GM23338 (cell line): ENCODE results near the gene CNPY2.

ENCODE experiments used
- CREB1 ChIP-seq: fragments of 250-450 bp; sonication (Bioruptor Pico); IDR thresholded peaks from 2 replicates; pipeline ENCODE4 v1.5.0; 2020; ENCODE audit warnings: low read depth, mild to moderate bottlenecking, moderate library complexity
- CTCF ChIP-seq, 2 experiments: fragments of 200-600 bp in 1 of 2; sonication (generic) in 1 of 2; conservative IDR thresholded peaks; 2 replicates each; pipeline versions ENCODE4 v1.5.1 to v1.6.1; 2016 to 2017; ENCODE audit warnings: antibody characterized with exemption in 2 of 2, low read depth in 2 of 2, mild to moderate bottlenecking in 2 of 2, moderate library complexity in 1 of 2
- EZH2phosphoT487 ChIP-seq: fragments of 200-600 bp; sonication (generic); IDR thresholded peaks from one replicate; pipeline ENCODE4 v1.8.1; 2018; ENCODE audit warnings: antibody characterized with exemption; ENCODE audit not compliant: unreplicated experiment
- POLR2AphosphoS5 ChIP-seq: IDR thresholded peaks from 2 replicates; pipeline ENCODE4 v1.6.1; 2016; ENCODE audit warnings: antibody characterized with exemption, low read depth
- REST ChIP-seq: IDR thresholded peaks from one replicate; pipeline ENCODE4 v1.6.1; 2018; ENCODE audit warnings: antibody characterized with exemption; ENCODE audit not compliant: unreplicated experiment

- TF ChIP-seq POLR2AphosphoS5, result no peak
- TF ChIP-seq CTCF (conservative IDR thresholded peaks at IDR 0.05; ENCODE audit: low read depth in 2 of 2), result no peak
- no peak for TF ChIP-seq CREB1 (CRISPR knock-in tag)
- TF ChIP-seq EZH2phosphoT487, result no peak
- no peak for TF ChIP-seq REST
Measured at GRCh38 chr12:56261503-56262232, 54.1 kb downstream of the CNPY2 start.
